GM18499 (cell line): ENCODE data around the gene JAZF1.

Source experiments
- ATAC-seq: cut with Tn5 transposase; IDR thresholded peaks from one replicate; pipeline ENCODE4 v1.9.1; 2021; ENCODE audit warnings: moderate number of reproducible peaks; ENCODE audit not compliant: insufficient read depth, unreplicated experiment

Gene JAZF1

DNA sequence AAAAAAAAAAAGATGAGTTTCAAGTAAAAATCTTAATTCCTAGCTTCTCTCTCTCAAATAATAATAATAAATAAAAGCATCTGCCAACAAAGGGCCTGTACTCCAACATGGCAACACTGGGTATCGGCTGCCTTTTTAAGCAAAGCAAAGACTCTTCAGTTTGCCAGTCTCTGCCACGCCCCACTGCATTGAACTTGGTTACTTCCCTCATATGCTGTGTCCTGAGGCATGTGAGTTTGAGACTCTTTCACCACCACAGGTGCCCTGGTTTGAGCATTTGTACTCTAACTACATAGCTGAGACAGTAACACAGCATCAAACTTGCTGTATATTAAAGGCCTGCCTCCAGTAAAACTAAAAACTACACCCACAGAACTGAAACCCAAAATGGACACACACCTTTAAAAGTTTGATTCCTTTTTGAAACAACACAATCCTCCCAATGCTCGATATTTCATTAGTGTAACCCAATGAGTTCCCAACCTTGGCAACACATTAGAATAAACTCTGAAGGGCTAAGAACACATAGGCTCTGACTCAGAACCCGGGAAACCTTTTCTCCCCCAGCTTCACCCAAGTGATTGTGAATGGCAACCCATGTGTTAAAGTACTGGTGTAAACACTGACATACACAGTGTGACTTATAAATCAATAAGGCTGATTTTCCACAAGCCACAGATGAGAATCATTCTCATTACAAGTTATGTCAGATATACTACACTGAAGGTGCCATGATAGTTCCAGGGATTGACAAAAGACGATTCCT lies 12.0 kb downstream of the JAZF1 start:
- no peak for ATAC-seq

DNA sequence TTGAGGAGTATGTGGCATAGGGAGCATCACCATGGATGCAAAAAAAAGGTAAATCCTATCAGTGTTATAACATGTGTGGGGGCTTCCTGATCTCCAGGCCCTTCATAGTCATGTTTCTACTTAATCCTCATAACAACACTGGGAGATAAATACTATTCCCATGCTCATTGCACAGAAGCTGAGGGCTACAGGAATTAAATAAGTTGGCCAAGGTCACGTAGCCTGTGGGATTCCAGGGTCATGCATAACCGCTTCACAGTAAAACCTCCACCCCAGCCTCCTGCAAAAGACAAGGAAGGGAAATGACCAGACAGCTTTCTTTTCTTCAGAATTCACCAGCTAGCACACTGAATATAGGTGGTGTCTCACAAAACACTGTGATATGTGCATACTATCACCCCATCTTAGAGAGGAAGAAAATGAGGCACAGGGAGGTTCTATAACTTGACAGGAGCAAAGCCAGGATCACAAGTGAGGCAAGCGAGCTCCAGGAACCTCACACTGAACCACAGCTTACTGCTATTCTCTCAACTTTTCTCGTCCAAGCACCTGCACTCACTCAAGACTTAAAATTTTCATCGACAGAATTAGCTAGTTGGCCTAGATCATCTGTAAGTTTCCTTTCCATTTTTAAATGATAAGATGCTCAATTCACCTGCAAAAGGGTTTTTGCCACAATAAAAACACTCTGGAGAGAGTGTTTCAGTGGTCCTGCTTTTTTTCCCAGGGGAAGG lies 13.4 kb downstream of the JAZF1 start:
- no peak for ATAC-seq

DNA sequence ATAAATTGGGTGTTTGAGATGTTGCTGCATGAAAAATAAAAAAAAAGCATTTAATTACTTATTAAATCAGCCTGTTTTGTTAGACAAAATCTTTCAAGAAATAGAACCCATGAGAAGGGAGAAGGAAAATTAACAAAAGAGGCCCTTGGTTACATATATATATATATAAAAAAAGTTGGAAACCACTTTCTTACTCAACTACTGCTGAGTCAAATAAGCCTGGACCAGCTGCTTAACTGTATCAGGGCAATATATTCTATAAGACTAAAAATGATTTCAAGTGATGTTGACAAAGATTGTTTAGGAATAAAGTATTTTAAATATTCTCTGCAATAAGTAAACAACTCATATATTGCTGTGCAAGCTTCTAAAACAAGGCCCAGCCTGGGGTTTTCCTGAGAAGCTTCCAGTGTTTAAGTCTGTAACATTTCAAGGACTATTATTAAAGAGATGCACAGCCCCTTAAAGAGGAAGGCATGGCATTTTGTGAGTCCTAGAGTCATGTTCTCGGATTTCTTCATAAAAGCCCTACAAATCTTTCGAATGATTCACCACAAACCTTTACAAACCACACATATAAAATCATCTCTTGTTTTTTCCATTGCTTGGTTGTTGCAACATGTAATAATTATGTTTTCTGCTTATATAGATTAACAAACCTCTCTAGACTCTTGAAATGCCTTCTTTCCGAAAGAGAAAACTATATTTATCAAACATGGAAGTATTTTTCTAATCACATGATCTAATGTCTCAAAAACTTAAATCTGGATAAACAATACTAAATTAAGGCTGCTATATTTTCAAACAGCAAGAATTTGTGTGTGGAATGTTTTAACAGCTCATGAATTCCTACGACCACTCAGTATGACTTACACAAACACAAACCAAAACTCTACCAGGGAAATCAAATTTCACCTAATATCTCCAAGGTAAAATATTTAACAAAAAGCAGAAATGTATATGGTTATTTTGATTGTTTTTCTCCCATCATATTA lies 14.3 kb downstream of the JAZF1 start:
- no peak for ATAC-seq

- no peak for ATAC-seq
Observed at GRCh38 chr7:28165261-28165660, 15.3 kb downstream of the JAZF1 start.

- no peak for ATAC-seq
Observed at GRCh38 chr7:28163949-28164348, 16.6 kb downstream of the JAZF1 start.

DNA sequence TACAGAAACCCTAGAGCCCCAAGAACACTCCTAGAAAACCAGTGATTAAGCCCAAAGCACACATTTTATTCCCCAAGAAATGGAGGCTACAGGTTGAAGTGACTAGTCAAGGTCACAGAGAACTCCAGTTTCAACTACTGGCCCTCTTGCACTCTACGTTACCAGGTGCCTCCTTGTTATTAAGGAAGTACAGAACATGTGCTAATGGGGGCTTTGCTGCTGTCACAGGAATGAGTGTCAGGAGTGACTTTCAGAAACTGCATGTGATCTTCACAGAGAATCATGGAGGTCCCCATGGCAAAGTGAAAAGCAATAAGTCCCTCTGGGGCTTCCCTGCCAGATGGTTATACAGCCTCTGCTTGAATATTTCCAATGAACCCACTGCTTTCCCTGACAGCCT lies 19.3 kb downstream of the JAZF1 start:
- ATAC-seq = no peak

- ATAC-seq = no peak
Observed at GRCh38 chr7:28160551-28160991, 20.0 kb downstream of the JAZF1 start.

- ATAC-seq = no peak
Observed at GRCh38 chr7:28157831-28158416, 22.7 kb downstream of the JAZF1 start.

DNA sequence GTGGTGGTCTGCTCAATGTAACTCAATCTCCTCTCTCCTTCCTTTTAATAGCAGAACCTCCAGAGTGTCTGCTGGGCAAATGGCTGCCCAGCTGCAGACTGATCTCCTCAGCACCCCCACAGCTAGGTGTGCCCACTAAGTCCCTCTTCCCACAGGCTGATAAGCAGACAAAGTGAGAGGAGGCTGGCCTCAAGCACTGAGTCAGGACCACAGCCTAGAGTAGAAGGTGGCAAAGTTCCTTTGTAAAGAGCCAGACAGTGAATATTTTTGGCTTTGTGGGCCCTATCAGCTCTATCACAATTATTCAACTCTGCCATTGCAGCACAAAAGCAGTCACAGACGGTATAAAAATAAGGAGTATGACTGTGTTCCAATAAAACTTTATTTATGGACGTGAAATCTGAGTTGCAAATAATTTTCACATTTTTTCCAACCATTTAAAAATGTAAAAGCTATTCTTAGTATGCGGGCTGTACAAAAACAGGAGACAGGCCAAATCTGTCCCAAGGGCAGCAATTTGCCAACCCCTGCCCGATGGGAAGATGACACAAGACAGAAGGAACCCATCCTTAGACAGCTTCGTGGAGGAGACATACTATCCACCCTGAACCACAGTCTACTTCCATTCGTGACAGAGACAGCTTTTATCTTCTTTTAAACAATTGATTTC lies 23.4 kb downstream of the JAZF1 start:
- ATAC-seq = no peak

- no peak for ATAC-seq
Observed at GRCh38 chr7:28156401-28156800, 24.2 kb downstream of the JAZF1 start.

DNA sequence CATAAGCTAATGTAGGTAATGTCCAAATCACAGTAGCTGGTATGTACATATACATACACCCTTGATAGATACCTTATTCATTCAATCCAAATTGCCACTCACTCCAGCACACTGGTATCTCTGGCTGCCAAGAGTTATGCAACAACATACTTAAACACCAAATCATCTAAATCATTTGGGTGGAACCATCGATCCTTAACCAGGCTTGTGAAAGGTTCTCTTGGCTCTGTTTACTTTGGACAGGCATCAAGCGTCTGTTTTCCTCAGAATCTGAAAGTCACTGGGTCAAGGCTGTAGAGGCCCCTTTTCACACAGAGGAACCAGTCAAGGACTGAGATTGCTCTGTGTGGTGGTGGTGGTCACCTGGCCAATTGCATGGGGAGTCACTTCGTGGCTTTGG lies 24.6 kb downstream of the JAZF1 start:
- ATAC-seq = no peak

- peak; percentile 75 for ATAC-seq
Observed at GRCh38 chr7:28155019-28155660, 25.5 kb downstream of the JAZF1 start.

DNA sequence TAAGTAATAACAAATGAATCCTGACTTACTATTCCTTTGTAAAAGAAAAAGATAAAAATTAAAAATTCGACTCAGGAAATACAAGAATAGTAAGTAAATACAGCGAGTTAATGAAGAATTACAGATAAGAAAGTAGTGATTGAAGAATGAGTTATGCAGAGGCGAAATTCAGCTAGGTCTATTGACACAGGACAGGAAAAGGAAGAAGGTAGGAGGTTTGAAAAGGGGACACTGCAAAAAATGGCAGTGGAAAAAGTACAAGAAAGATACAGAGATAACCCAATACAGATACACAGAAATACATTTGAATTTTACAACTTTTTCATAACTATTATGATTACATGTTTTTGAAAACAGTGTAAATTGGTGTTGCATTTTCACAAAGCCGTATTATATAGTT lies 28.0 kb downstream of the JAZF1 start:
- ATAC-seq = no peak

DNA sequence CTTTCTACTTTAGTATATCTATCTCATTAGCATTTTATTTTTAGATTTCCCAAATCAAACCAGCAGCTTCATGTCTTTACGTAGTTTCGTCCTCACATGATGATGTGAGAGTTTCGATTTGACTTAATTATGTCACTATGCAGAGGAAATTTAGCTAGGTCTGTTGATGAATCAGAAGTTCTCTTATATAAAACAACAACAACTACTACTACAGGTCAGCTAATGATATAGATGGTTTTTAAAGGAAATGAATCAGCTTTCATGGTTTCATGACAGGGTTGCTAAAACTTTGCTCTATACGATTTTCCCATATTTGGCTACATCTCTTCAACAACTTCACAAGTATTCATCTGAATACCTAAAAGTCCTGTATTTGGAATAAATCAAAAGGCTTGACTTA lies 28.6 kb downstream of the JAZF1 start:
- ATAC-seq = peak; percentile 35

DNA sequence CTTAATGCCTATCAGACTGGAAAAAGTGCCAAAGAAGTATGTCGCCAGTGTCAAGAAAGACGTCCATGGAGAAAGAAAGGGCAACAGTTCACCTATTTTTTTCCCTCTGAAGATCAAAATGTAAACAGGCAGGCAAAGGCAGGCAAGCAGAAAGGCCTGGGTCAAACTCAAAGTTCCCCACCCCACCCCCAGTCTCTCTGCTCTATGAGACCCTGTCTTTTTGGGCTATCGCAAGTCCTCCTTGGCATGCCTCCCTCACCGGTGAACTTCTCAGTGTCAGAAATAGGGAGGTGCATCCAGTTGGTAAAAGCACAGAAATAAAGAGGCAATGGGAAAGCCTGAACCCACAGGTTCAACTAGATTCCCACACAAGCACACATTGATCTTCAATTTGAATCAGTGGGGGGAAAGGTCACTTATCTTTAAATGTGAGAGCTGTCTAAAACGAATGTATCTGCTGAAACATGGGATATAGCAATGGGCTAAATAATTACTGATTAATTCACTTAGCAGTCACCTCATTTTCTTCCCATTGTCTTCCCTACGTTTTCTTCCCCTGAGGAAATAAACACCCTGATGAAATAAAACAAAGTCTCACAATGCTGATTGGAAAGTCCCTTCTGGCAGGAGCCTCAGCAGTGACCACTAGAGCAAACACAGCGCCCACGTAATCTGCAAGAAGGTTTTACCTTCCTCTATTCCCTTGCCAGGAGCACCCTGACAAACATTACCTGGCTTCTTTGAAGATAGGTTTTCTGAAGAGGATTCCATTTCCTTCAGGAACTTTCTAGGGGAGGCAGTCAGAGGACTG lies 31.1 kb downstream of the JAZF1 start:
- ATAC-seq = no peak

DNA sequence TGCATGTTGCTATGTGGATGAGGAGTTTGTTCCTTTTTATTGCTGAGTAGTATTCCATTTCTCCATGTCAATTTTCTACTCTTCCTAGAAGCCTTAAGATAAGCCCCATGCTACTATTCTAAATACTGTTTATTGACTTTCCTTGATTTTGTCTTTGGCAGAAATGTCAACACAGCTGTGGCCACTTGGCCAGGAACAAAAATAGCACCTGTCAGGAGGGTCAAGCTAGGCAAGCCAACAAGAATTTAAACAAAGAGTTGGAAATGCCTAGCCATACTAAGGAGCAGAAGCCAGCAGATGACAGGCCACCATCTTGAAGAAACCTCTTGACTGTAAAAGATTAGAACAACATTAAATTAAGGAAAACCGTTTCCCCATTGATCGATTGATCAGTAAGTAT lies 34.7 kb downstream of the JAZF1 start:
- no peak for ATAC-seq

GRCh38 chr7:28145090-28145626 lies 35.4 kb downstream of the JAZF1 start:
- ATAC-seq = no peak

DNA sequence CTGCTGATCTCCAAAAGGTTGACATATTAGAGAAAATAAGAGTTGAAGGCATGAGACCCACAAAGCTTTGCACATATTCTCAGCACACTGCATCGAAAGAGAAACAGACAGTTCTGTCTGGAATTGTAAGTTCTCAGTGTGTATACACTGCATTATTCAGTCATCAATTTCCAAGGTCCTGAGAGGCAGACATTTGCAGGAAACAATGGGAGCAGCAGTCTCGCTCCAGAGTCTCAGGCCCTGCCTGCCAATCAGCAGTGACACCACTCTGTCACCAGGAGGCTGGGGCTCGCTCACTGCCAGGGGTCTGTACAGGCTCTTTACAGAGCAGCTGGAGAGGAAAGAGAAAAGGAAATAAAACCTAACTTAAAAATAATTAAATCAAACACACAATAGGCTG lies 36.3 kb downstream of the JAZF1 start:
- ATAC-seq = no peak
